ENCODE measurements around the gene TFPI.

TFPI gene

GRCh38 chr2:187497858-187498463 is 56.3 kb downstream of the TFPI start:
- peak; percentile 14; the same call in 1 of the 2 replicates for TF ChIP-seq CTCF (IDR thresholded peaks at IDR 0.05; ENCODE audit: low read depth, low read length)
- no peak overlapping the region for H3K4me3 ChIP-seq (ENCODE audit: low read depth, low read length)

GRCh38 chr2:187497140-187497539 is 57.1 kb downstream of the TFPI start:
- no peak overlapping the region for H3K4me3 ChIP-seq (ENCODE audit: low read depth, low read length)
- TF ChIP-seq CTCF (IDR thresholded peaks at IDR 0.05; ENCODE audit: low read depth, low read length), result no peak

- no peak for TF ChIP-seq CTCF (IDR thresholded peaks at IDR 0.05; ENCODE audit: low read depth, low read length)
These were observed 58.9 kb downstream of the TFPI start for GRCh38 chr2:187495324-187495723.

GRCh38 chr2:187493877-187494568 is 60.2 kb downstream of the TFPI start:
- no peak for TF ChIP-seq CTCF (IDR thresholded peaks at IDR 0.05; ENCODE audit: low read depth, low read length)
- H3K4me3 ChIP-seq (ENCODE audit: low read depth, low read length), result no peak overlapping the region

More at GRCh38 chr2:187495324-187495723, 58.9 kb downstream of the TFPI start:
- no peak overlapping the region for H3K4me3 ChIP-seq (ENCODE audit: low read depth, low read length)

- no peak overlapping the region for H3K4me3 ChIP-seq (ENCODE audit: low read depth, low read length)
- no peak for TF ChIP-seq CTCF (IDR thresholded peaks at IDR 0.05; ENCODE audit: low read depth, low read length)
These were observed 61.1 kb downstream of the TFPI start for GRCh38 chr2:187493180-187493579.

GRCh38 chr2:187486241-187486640 is 68.0 kb downstream of the TFPI start:
- no peak for TF ChIP-seq CTCF (IDR thresholded peaks at IDR 0.05; ENCODE audit: low read depth, low read length)
- no peak overlapping the region for H3K4me3 ChIP-seq (ENCODE audit: low read depth, low read length)

GRCh38 chr2:187485523-187485922 is 68.7 kb downstream of the TFPI start:
- no peak overlapping the region for H3K4me3 ChIP-seq (ENCODE audit: low read depth, low read length)
- no peak for TF ChIP-seq CTCF (IDR thresholded peaks at IDR 0.05; ENCODE audit: low read depth, low read length)

Data from WI38 (cell line).